GM19023 (cell line): ENCODE measurements around the gene SLC7A9.

Experiments used
- ATAC-seq: cut with Tn5 transposase; IDR thresholded peaks from one replicate; pipeline ENCODE4 v1.9.1; 2021; ENCODE audit warnings: mild to moderate bottlenecking, moderate library complexity; ENCODE audit not compliant: unreplicated experiment

SLC7A9 gene

DNA sequence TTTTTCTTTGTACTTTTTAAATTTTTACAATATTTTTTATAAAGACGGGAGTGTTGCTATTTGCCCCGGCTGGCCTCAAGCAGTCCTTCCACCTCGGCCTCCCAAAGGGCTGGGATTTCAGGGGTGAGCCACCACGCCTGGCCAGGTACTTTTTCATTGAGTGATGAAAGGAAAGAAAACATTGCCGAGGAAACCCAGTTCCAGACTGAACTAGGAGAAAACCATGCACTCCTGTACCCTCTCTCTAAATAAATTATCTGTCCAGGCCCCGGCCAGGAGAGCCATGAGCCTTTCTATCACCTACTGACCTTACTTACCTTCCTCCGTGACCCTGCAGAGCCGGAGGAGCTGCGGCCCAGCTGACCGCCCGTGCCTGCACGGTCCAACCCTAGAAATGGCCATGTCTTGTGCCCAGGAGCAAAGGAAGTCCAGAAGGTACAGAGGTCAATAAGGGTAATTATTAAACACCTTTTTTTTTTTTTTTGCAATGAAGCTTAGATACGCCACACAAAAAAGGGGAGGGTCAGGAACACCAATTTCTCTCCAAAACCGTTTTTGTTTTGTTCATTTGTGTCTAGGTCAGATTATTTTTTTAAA, at the start of gene SLC7A9:
Gene SLC7A9 (minus strand): TSS at position 399 of the 597 bp plus-strand sequence. CDS start 1,233 bp downstream, outside the sequence.
- no peak for ATAC-seq

DNA sequence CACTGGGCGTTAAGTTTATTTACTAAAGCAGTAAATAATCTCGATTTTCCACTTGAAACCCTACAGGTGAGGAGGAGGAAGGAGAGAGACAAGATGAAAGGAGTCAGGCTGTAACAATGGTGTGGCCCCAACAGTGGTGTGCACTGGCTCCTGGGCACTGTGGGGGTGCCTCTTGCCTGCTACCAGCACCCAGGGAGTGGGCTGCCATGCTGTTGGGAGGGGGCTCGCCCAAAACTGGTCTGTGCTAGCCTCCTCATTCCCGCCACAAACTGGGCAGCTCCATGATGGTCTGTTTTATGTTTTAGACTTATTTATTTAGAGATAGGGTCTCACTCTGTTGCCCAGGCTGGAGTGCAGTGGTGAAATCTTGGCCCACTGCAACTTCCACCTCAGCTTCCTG, 49.8 kb upstream of the SLC7A9 start:
- ATAC-seq = no peak

DNA sequence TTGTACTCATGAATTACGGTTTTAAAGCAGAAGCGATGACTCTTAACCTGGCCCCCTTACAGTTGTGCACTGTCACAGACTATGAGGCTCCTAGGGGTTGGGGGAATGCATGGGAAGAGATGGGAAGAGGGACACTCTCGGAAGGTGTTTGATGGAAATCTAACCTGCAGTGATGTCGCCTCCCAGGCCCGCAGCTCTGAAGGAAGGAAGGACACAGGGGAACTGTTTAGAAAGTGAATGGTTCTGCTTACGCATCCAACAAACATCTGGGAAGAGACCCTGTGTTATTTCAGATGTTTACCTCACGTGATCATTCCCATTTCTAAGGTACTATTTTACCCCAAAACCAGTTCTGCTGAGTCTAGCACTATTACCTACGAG, 48.0 kb upstream of the SLC7A9 start:
- no peak for ATAC-seq

DNA sequence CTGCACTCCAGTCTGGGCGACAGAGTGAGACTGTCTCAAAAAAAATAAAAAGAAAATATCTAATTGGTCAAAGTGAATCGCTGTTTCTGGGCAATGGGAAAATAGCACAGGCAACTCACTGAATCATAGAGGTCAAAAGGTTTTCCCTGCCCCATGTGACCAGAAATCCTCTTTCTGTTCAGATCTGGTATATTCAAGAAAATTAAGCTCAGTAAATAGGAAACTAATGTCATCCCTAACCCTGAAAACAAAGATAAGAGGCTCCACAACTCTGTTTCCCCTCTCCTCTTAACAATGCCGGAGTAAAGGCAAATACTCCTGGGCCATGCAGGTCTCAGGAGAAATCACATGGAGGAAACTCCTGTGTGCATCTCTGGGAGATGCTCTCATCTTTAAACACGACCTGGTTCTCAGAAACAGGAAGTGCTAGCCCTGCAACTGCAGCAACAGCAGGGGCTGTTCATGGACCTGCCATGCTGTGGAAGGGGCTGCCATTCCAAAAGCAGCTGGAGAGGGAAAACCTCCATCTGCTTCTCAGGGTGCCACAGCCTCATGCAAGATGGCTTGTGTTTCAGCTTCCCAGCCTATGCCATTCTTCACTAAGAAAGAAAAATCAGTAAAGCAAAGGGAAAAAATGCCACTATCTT, 47.5 kb upstream of the SLC7A9 start:
- ATAC-seq = no peak

DNA sequence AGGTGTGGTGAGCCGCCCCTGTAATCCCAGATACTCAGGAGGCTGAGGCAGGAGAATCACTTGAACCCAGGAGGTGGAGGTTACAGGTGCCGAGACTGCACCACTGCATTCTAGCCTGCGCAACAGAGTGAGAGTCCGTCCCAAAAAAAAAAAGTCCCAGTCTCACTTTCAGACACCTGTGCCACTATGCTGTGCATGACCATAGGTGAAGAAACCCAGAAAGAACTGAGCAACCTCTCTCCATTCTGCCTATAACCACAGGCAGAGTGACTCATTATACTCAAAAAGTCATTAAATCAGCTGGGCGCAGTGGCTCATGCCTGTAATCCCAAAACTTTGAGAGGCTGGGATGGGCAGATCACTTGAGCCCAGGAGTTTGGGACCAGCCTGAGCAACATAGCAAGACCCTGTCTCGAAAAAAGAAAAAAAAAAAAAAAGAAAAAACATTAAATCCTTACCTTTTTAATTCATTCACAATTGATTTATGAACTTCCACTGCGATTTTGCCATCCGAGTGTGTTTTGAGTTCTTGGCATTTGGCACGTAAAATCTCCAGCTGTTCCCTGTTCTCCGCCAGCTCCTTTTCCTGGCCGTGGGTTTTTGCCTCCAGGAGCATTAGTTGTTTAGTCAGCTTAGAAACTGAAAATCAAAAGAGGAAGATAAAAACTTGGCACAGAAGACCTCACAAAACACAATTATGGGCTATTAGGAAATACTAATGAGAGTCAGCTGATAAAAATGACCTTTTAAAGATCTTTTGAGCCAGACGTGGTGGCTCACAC, 45.5 kb upstream of the SLC7A9 start:
- no peak for ATAC-seq

DNA sequence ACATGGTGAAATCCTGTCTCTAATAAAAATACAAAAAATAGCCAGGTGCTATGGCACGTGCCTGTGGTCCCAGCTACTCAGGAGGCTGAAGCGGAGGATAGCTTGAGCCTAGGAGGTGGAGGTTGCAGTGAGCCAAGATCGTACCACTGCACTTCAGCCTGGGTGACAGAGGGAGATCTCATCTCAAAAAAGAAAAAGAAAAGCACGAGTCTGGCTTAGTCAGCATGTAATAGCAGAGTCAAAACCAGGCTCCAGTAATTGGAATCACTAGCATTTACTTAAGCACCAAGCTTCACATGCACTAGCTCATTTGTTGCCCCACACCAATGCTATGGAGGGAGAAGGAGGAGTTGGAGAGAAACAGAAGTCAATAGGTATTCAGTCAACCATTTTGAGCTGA, 41.9 kb upstream of the SLC7A9 start:
- ATAC-seq = no peak

DNA sequence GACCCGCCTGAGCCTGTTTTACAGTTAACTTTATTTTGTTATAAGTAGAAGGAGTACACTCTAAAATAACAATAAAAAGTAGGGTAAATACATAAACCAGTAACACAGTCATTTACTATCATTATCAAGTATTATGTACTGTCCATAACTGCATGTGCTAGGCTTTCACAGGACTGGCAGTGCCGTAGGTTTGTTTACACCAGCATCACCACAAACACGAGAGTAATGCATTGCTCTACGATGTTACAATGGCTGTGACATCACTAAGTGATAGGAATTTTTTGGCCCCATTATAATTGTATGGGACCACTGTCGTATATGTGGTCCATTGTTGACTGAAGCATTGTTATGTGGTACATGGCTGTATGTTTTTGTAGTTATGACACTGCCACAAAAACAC, 41.3 kb upstream of the SLC7A9 start:
- ATAC-seq = no peak

DNA sequence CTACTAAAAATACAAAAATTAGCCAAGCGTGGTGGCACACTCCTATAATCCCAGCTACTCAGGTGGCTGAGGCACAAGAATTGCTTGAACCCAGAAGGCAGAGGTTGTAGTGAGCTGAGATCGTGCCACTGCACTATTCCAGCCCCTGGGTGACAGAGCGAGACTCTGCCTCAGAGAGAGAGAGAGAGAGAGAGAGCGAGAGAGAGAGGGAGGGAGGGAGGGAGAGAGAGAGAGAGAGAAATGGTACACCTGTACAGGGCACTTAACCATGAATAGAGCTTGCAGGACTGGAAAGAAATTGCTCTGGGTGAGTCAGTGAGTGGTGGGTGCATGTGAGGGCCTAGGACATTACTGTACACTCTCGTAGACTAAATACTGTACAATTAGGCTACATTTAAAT, 40.5 kb upstream of the SLC7A9 start:
- ATAC-seq = no peak

DNA sequence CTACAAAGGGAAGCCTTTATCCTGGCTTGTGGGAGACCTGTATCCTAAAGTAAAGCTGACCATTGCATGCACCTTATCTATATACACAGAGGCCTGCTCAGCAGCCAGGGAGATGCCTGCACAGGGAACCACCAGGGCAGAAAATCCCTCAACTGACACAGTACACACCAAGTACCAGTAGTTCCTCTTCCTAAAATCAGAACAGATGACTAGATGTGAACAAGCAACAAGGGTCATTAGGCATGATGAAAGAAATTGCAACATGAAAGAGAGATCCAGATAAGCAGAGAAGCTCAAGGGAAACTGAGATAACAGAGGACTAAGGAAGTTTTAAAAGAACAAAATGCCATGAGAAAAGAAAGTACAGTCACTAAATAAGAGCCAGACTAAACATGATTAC, 39.7 kb upstream of the SLC7A9 start:
- no peak for ATAC-seq

DNA sequence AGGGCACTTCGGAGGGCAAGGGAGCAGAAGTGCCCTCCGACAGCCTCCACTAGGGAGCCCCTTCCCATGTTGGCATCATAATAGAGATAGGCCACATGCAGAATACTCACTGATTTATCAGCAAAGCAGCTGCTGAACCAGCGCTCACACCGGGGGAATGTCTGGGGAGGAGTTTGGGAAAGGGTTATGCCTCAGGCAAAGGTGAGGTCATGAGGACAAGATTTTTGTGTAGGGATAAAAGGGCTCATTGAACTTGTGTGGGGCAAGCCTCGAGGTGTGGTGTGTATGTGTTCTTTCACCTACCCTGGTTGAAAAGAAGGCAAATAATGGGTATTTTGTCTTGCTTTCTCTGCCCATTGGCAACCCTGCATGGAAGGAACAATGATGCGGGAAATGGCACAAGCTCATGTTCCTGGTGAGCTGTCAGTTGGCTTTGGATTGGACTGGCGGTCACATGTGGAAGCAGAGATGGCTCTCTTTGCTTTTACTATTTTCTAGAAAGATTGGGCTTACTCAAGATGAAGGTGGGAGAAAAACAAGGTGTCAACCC, 39.1 kb upstream of the SLC7A9 start:
- ATAC-seq = no peak

DNA sequence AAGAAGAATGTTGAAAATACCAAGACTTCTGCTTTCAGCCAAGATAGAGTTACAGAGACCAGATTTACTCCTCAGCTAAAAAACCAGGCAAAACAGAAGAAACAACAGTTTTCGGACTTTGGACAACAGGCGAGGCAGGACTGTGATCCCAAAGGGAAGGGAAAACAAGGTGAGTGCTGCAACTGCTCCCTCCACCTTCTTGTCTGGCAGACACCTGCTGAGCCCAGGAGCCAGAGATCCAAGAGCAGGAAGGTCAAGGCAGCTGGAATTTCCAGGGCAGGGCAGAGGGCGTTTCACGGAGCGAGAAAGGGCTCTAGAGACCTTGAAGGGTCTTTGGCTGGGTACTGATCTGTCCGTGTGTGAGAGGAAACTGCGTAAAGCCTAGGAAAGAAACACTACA, 32.9 kb upstream of the SLC7A9 start:
- ATAC-seq = no peak

DNA sequence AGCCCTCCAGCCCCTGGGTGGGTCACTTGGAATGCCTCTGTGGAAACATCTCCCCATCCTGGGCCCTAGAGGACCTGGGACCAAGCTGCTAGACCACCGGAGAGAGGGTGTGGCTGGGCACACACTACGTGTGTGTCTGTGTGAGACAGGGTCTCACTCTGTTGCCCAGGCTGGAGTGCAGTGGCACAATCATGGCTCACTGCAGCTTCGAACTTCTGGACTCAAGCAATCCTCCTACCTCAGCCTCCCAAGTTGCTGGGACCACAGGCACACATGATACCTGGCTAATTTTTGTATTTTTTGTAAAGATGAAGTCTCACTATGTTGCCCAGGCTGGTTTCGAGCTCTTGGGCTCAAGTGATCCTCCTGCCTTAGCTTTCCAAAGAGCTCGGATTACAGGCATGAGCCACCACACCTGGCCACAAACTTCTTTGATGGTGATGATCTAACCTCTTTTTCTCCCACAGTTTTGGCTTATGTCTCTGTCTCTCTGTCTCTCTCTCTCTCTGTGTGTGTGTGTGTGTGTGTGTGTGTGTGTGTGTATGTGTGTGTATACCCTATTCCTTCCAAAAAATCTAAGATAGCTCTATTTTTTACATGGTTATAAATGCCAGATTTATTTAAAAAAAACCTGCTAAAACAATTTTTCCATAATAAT, 32.1 kb upstream of the SLC7A9 start:
- no peak for ATAC-seq

DNA sequence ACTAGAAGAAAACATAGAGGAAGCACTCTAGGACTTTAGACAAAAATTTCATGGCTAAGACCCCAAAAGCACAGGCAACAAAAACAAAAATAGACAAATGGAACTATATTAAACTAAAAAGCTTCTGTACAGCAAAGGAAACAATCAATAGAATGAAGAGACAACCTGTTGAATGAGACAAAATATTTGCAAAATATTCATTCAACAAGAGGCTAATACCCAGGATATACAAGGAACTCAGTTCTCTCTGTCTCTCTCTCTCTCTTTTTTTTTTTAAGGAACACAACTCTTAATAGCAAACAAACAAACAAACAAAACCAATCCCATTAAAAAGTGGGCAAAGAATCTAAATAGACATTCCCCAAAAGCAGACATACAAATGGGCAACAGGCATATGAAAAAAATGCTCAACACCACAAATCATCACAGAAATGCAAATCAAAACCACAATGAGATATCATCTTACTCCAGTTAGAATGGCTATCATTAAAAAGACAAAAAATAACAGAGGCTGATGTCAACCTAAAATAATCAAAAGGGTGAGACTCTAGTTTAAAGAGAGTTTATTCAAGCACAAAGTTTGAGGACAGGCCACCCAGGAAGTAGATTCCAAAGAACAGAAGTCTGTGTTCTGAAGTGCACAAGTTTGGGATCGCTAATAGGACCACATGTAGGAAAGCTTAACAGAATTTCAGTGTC, 27.1 kb upstream of the SLC7A9 start:
- ATAC-seq = no peak

DNA sequence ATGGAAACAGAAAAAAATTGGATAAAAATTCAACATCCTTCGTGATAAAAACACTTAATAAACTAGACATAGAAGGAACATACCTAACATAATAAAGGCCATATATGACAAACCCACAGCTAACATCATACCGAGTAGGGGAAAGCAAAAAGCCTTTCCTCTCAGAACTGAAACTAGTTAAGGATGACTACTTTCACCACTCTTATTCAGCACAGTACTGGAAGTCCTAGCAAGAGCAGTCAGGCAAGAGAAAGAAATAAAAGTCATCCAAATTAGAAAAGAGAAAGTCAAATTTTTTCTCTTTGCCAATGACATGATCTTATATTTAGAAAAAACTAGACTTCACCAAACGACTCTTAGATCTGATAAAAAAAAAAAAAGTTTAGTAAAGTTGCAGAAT, 25.8 kb upstream of the SLC7A9 start:
- ATAC-seq = no peak

DNA sequence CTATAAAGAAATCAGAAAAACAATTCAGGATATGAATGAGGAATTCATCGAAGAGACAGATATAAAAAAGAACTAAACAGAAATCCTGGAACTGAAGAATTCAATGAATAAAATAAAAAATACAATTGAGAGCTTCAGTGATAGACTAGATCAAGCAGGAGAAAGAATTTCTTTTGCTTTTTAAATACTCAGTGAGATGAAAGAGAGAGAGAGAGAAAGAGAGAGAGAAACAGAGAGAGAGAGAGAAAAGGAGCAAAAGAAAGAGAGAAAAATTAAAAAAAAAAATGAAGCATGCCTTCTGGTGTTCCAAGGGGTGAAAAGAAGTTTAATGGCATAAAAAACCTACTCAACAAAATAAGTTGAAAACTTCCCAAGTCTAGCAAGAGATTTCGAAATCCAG, 22.0 kb upstream of the SLC7A9 start:
- ATAC-seq = no peak

DNA sequence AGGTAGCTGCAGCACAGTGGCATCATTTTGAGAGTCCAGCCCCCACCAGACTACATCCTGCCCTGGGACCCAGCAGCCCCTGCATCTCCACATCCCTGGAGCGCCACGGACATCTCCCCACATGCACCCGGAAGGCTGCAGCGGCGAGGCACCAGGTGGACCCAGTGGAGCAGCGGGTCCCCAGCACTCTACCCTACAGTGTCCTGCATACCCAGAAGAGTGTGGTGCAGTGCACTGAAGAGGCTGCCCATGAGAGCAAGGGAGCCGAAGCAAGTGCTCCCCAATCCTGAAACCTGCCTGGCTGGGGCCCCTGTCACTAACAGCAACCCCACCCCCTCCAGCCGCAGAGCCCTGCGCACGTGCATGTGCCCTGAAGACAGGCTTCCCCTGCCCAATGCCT, 21.3 kb upstream of the SLC7A9 start:
- no peak for ATAC-seq

DNA sequence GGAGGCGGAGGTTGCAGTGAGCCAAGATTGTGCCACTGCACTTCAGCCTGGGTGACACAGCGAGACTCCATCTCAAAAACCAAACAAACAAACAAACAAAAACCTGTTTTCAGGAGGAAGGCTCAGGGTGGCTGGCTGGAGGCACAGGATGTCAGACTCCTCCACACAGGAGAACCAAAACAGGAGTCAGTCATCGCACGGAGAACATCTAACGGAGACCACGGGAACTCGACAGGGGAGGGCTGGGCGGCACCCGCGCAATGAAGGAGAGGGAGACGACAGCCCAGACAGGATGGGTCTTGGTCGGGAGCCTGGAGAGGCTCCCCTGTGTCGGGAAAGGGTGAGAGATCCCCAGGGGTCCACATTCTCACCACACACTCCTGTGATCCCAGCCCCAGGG, 20.8 kb upstream of the SLC7A9 start:
- no peak for ATAC-seq

DNA sequence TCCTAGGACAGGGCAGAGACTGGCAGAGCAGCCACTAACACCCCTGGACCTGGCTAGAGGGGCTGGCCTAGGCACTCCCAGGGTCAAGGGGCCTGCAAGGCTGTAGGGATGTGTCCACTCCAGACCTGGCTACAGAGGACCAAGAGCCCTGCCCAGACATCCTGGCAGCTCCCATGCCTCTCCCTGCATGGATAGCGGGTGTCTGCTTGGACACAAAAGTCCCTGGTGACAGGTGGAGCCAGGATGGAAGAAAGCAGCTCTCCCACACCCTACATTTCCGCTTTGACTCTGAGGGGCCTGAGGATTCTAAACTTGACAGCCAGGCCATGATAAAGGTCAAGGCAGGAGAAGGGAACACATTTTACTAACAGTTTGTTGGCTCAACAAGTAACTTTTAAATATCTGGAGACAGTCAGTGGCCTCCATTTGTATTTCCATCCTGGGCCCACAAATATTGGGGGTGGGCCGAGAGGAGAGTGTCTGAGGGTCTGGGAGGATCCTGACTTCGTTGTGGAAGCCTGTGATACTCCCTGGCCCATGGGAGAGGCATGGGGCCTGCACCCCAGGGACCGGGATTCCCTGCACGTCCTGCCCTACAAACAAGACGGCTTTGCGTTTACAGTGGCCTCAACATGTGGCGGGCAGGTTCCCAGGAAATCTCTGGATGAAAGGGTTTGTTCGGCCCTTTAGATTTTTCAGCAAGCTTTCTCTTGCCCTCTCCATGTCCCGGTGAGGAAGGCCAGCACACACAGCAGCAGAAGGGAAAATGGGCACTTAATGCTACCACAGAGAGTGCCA, 19.8 kb upstream of the SLC7A9 start:
- ATAC-seq = no peak

DNA sequence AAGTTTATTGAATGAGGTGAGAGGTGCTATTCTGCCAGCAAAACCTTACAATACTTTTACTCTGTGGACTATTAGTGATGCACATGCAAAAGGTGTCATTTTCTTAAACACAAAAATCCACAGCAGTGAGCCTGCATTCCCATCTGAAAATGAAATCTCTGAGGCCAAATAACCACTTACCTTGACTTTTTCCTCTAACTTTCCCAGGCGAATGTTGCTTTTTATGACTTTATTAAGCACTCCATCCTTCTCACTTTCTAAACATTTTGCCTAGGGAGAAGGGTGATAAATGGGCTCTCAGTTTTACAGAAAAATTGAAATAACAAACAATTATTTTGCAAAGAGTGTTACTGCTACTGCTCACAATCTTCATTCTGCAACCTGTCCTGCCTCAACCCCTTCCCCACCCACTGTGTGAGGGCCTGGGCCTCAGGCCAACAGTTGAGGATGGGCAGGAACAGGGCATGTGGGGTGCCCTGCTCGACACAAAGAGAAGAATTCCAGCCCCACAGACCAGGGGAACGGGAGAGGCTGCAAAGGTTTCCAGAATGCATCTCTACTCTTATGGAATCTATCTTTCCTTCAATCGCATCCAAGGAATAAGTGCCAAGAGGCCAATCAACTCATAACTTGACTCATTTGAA, 18.1 kb upstream of the SLC7A9 start:
- no peak for ATAC-seq

DNA sequence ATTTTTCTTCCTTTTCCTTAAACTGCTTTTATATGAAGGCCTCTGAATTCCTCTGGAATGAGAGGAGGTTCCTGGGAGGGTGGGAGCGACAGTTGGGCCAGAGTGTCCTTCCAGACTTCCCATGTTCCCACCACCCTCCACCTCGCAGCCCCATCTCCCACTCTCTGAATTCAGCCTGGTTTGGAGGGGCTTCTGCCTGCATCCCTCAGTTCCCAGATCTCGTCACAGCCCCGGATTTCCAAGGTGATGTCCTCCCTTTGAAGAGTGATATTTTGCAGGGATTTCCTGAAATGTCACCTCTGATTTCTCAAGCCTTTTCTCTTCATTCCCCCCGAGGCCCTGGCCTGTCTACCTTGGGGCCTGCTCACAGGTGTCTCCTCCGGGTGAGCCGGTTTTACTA, 16.7 kb upstream of the SLC7A9 start:
- no peak for ATAC-seq
